Hepatic stellate cell (primary cell): ENCODE data around the gene FOXM1.

Source experiments
- DNase-seq: peaks from one replicate; pipeline ENCODE4 v3.0.0; 2011; ENCODE audit warnings: low spot score

FOXM1 gene

GRCh38 chr12:2877047-2877952 is at the start of gene FOXM1, which contains the start of gene RHNO1:
Gene FOXM1 (minus strand): TSS chr12:2877174. CDS start chr12:2874478, 2,696 bp downstream.
Gene RHNO1 (plus strand): TSS chr12:2877223. CDS start chr12:2885367, 8,144 bp downstream.
- DNase-seq: peak; percentile 96

DNA sequence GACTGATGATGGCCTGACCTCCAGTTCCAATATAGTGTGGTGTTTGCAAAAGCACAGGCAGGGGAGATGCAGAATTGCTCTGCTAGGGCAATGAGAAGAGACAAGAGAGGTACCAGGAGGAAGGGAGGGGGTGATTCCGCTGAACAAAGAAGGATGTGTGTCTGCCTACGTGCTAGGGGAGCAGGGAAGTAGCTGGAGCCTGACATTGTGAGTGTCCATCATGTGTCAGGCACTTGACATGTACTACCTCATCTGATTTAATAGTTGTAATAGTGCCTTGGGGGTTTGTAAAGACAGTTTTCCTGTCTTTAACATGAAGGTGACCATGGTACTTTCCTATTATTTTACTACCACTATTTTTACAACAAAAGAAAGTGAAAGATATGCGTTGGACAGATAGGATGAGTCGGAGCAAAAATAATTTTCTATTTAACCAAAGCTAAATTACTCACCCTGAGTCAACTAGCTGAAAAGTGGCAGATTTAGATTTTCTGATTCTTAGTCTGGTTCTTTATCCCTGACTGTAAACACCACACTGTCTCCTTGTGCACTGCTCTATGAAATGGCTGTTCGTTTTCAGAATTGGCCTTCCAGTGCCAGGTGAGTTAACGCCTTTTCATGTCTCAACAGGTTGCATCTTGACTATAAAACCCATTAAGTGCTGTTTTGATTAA is 48.5 kb upstream of the FOXM1 start:
- DNase-seq: no peak

DNA sequence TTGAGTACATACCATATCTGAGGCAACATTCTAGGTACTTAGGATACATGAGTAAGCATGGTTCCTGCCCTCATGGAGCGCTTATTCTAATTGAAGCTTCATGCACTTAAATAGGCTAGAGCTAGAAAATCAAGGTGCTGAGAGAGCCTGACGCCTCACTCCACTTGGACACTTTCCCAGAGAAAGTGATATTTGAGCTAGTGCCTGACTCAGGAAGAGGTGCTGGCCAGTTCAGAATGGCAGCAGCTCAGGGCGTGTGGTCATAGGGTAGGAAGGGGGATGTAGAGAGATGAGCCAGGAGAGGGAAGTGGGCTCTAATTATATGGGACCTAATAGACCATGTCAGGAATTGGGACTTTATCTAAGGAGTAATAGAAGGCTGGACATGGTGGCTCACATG is 47.0 kb upstream of the FOXM1 start:
- no peak for DNase-seq

DNA sequence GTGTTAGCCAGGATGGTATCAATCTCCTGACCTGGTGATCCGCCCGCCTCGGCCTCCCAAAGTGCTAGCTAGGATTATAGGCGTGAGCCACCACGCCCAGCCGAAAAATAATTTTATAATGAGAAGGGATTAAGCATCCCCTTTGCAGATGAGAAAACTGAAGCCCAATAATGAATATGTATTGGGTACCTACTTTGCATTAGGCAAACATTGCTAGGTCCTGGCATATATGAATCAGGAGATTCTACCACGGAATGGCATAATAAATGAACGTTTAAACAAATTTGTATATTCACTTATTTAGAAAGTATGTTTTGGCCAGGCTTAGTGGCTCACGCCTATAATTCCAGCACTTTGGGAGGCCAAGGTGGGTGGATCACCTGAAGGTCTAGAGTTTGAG is 46.1 kb upstream of the FOXM1 start:
- DNase-seq: no peak

DNA sequence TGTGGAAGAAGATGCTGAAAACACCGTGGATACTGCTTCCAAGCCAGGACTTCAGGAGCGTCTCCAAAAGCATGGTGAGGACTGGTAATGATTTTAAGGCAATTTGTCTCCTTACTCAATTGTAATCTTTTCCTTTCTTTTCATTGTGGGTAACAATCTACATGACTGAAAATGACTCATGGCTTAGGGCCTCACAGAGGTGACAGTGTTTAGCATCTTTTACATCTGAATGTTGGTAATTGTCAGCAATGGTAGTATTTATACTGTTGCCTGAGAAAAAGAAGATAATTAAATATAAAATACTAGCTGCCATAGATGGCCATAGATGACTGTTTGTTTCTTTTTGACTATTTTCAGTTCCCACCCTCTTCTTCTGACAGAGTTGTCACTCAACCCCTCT is 45.4 kb upstream of the FOXM1 start:
- DNase-seq: no peak

DNA sequence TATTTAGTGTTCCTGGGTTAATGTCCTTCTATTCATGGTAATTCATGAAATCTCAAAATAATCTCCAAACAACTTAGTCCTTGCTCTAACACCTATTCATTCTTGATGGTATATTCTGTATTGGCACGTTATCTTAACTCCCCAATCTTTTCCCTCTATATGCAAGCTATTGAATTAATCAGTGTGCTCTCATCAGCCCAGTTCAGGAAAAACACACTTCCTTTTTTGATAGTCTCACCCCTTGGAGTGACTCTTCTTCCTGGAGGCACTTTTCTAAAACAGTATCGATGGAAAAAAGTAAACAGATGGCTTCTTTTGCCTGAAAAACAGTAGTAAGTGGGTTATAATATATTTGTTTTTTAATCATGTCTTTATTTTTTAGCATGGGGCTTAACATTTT is 42.3 kb upstream of the FOXM1 start:
- no peak for DNase-seq

GRCh38 chr12:2912216-2912575 is 35.2 kb upstream of the FOXM1 start:
- no peak for DNase-seq

- DNase-seq: no peak
Measured at GRCh38 chr12:2904260-2904659, 27.3 kb upstream of the FOXM1 start.

DNA sequence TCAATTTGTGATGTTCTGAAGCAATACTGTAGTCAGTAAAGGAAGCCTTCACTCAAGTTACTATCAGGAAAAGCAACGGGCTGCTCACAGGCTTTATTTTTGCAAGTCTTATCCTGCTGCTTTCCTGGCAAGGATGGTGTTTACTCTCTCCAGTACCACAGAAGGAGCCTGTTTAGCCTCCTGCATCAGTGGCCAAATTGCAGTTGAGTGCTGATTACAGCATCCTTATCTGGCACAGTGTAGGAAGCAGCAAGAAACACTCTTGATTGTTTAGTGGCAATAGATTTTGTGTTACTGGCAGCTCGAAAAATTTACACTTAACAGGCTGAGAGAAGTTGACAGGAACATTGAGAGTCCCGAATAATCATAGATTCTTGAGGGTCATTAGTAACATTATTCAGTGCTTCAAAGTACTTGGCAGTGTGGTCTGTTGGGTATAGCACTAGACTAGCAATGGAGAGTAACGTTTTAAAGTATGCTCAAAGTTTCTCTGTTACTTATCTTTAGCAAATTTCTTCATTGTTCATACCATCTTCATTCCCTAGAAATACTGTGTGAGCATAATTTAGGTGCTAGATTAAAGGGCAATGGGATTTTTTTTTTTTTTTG is 25.4 kb upstream of the FOXM1 start:
- DNase-seq: no peak

DNA sequence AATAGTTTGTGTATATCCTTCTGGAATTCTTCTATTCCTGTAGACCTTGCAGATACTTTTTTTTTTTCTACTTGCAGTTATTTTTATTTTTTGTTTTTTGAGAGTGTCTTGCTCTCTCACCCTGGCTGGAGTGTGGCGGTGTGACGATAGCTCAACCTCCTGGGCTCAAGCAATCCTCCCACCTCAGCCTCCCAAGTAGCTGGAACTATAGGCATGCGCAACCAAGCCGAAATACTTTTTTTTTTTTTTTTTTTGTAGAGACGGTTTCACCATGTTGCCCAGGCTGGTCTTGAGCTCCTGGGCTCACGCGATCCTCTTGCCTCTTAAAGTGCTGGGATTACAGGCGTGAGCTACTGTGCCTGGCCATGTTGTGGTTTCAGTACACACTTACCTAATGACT is 23.7 kb upstream of the FOXM1 start:
- DNase-seq: no peak

DNA sequence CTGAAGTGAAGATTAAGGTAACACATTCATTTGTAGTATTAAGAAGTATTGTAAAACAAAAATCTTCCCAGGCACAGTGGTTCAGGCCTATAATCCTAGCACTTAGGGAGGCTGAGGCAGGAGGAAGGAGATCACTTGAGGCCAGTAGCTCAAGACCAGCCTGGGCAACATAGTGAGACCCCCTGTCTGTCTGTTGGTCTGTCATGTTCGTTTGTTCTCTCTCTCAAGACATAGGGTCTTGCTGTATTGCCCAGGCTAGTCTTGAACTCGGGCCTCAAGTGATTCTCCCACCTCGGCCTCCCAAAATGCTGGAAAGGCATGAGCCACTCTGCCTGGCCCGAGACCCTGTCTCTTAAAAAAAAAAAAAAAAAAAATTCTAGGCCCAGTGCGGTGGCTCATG is 20.4 kb upstream of the FOXM1 start:
- DNase-seq: no peak

GRCh38 chr12:2895511-2895910 is 18.5 kb upstream of the FOXM1 start:
- no peak for DNase-seq

GRCh38 chr12:2895051-2895451 is 18.1 kb upstream of the FOXM1 start:
- no peak for DNase-seq

- peak; percentile 40 for DNase-seq
Measured at GRCh38 chr12:2893007-2893406, 16.0 kb upstream of the FOXM1 start.

- DNase-seq: no peak
Measured at GRCh38 chr12:2892246-2892645, 15.3 kb upstream of the FOXM1 start.

DNA sequence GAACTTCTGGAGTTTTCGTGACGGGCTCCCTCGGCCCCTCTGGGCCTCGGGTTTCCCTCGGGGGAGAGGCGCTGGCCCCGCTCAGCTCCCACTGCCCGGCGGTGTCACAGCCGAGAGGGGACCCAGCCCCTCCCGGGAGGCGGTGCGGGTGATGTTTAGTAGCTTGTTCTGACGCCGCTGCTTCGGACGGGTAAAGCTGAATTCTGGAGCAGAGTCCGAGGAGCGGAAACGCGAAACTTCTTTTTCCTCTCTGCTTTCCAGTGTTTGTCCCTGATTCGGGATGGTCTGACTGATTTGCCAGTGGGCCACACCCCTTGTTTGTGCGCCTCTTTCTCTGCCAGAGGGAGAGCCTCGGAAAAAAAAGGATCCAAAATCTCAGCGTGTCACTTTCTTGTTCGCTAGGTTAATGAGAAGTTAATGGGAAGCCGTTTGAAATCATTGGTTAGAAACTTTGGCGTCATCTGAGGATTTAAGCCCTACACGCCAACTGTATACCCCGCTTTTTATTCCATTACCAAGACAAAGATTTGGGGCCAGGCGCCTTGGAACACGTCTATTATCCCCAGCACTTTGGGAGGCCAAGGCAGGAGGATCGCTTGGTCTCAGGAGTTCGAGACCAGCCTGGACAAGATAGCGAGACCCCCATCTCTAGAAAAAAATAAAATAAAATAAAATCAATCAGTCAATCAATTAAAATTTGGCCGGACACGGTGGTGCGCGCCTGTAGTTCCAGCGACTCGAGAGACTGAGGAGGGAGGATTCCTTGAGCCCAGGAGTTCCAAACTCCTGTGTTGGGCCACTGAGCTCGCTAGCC is 14.5 kb upstream of the FOXM1 start:
- DNase-seq: peak; percentile 52

- peak; percentile 99 for DNase-seq
Measured at GRCh38 chr12:2890388-2891239, 13.6 kb upstream of the FOXM1 start, which contains the start of gene TULP3. Gene TULP3 (plus strand): TSS chr12:2890891. CDS start chr12:2890948, 57 bp downstream.

GRCh38 chr12:2890001-2890387 is 13.0 kb upstream of the FOXM1 start:
- no peak for DNase-seq

GRCh38 chr12:2886768-2887450 is 9.9 kb upstream of the FOXM1 start:
- no peak for DNase-seq

- DNase-seq: no peak
Measured at GRCh38 chr12:2884810-2885209, 7.8 kb upstream of the FOXM1 start.
